SK-N-SH (cell line): ENCODE data around the gene INHBA.

ENCODE experiments used
- POLR2AphosphoS5 ChIP-seq: IDR thresholded peaks from 2 replicates; pipeline ENCODE4 v1.6.1; 2012; ENCODE audit warnings: low read depth, low read length
- RAD21 ChIP-seq: IDR thresholded peaks from 2 replicates; pipeline ENCODE4 v1.6.1; 2012; ENCODE audit warnings: mild to moderate bottlenecking, low read length
- RXRA ChIP-seq: IDR thresholded peaks from 2 replicates; pipeline ENCODE4 v1.4.0; 2012; ENCODE audit warnings: low read depth, mild to moderate bottlenecking, borderline replicate concordance
- SIN3A ChIP-seq: IDR thresholded peaks from 2 replicates; pipeline ENCODE4 v1.6.1; 2012; ENCODE audit warnings: low read depth, mild to moderate bottlenecking, low read length, moderate library complexity, borderline replicate concordance
- USF2 ChIP-seq: fragments of 150-350 bp; IDR thresholded peaks from 2 replicates; pipeline ENCODE4 v1.6.1; 2017; ENCODE audit warnings: antibody characterized with exemption, low read length, low read depth, borderline replicate concordance
- YY1 ChIP-seq: IDR thresholded peaks from 2 replicates; pipeline ENCODE4 v1.4.0; 2012; ENCODE audit warnings: low read depth, mild to moderate bottlenecking
- TF ChIP-seq, protein P1 (sequence below): IDR thresholded peaks from 2 replicates; pipeline ENCODE4 v1.6.1; 2012; ENCODE audit warnings: mild to moderate bottlenecking, low read depth, low read length, moderate library complexity
- TF ChIP-seq, protein P2 (sequence below): fragments of 200-600 bp; sonication (generic); IDR thresholded peaks from 2 replicates; pipeline ENCODE4 v1.6.1; 2017; ENCODE audit warnings: antibody characterized with exemption, mild to moderate bottlenecking, moderate library complexity
- TF ChIP-seq, protein P3 (sequence below): IDR thresholded peaks from 2 replicates; pipeline ENCODE4 v1.4.0; 2012; ENCODE audit warnings: low read depth

GRCh38 chr7:41641011-41641664 lies 61.8 kb downstream of the INHBA start:
- TF ChIP-seq SIN3A (no peak), POLR2AphosphoS5 (no peak), YY1 (no peak), USF2 (no peak), RAD21 (no peak), RXRA (no peak)
- TF ChIP-seq, protein P1, sequence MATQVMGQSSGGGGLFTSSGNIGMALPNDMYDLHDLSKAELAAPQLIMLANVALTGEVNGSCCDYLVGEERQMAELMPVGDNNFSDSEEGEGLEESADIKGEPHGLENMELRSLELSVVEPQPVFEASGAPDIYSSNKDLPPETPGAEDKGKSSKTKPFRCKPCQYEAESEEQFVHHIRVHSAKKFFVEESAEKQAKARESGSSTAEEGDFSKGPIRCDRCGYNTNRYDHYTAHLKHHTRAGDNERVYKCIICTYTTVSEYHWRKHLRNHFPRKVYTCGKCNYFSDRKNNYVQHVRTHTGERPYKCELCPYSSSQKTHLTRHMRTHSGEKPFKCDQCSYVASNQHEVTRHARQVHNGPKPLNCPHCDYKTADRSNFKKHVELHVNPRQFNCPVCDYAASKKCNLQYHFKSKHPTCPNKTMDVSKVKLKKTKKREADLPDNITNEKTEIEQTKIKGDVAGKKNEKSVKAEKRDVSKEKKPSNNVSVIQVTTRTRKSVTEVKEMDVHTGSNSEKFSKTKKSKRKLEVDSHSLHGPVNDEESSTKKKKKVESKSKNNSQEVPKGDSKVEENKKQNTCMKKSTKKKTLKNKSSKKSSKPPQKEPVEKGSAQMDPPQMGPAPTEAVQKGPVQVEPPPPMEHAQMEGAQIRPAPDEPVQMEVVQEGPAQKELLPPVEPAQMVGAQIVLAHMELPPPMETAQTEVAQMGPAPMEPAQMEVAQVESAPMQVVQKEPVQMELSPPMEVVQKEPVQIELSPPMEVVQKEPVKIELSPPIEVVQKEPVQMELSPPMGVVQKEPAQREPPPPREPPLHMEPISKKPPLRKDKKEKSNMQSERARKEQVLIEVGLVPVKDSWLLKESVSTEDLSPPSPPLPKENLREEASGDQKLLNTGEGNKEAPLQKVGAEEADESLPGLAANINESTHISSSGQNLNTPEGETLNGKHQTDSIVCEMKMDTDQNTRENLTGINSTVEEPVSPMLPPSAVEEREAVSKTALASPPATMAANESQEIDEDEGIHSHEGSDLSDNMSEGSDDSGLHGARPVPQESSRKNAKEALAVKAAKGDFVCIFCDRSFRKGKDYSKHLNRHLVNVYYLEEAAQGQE = no peak
- TF ChIP-seq, protein P2, sequence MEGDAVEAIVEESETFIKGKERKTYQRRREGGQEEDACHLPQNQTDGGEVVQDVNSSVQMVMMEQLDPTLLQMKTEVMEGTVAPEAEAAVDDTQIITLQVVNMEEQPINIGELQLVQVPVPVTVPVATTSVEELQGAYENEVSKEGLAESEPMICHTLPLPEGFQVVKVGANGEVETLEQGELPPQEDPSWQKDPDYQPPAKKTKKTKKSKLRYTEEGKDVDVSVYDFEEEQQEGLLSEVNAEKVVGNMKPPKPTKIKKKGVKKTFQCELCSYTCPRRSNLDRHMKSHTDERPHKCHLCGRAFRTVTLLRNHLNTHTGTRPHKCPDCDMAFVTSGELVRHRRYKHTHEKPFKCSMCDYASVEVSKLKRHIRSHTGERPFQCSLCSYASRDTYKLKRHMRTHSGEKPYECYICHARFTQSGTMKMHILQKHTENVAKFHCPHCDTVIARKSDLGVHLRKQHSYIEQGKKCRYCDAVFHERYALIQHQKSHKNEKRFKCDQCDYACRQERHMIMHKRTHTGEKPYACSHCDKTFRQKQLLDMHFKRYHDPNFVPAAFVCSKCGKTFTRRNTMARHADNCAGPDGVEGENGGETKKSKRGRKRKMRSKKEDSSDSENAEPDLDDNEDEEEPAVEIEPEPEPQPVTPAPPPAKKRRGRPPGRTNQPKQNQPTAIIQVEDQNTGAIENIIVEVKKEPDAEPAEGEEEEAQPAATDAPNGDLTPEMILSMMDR = no peak
- TF ChIP-seq, protein P3, sequence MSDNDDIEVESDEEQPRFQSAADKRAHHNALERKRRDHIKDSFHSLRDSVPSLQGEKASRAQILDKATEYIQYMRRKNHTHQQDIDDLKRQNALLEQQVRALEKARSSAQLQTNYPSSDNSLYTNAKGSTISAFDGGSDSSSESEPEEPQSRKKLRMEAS = no peak
